ENCODE results near the gene KRT37.
"Not testable (repeated sequence)": the region's sequence is repeated elsewhere in the genome, so short reads cannot be mapped to it uniquely, and the experiment has no call there.

The KRT37 gene

DNA sequence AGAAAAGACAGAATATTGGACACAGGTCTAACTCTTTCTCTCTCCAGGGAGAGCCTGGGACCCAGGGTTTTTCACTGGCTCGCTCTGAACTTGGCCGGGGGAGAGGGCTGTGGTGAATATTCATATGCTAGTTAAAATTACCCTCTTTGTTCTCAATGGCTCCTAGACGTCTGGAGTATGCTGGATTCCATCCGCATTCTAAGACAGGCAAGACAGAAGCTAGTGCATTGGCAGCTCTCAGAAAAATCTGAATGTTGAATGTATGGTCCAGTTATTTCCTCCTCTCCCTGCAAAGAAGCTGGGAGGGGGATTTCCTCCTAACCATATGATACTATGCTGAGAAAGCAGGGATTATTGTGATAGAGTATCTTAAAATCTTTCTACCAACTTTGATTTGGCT is 36.7 kb downstream of the KRT37 start:
- no peak overlapping the region for H4K8ac ChIP-seq (ENCODE audit: low read depth, low read length)
- no peak overlapping the region for H3K4me2 ChIP-seq (ENCODE audit: low read length)
- H3K18ac ChIP-seq (ENCODE audit: low read length), result no peak overlapping the region
- no peak overlapping the region for H3K9ac ChIP-seq (ENCODE audit: low read length)
- no peak for DNase-seq
- H3K79me1 ChIP-seq (ENCODE audit: low read length), result no peaks in the 10 kb centered on the region
- no peak overlapping the region for H2BK120ac ChIP-seq (ENCODE audit: low read depth, low read length)
- no CpG with 5 or more reads among the region's 4 CpGs for whole genome bisulfite sequencing (ENCODE audit: extremely low coverage, insufficient coverage, low lambda C conversion rate)
- H3K27me3 ChIP-seq (ENCODE audit: insufficient read depth, low read length, poor library complexity), result no peaks in the 10 kb centered on the region
- no peak overlapping the region for H3K4me3 ChIP-seq (ENCODE audit: low read length)
- no peak overlapping the region for H3K4ac ChIP-seq (ENCODE audit: low read depth, low read length)
- no peak overlapping the region for H2BK5ac ChIP-seq (ENCODE audit: low read length)
- H3K79me2 ChIP-seq (ENCODE audit: control insufficient read depth, insufficient read depth, low read length), result no peaks in the 10 kb centered on the region
- no peak overlapping the region for H3K23ac ChIP-seq (ENCODE audit: low read length)
- no peak overlapping the region for H2BK15ac ChIP-seq (replicated peaks; ENCODE audit: low read depth)
- no peaks in the 10 kb centered on the region for H3K4me1 ChIP-seq (ENCODE audit: control insufficient read depth, low read depth, low read length)
- H2AK5ac ChIP-seq (ENCODE audit: low read length), result no peak overlapping the region
- H3K27ac ChIP-seq (ENCODE audit: low read depth, low read length), result no peak overlapping the region
- no peak overlapping the region for H3K56ac ChIP-seq (ENCODE audit: low read length)
- no peaks in the 10 kb centered on the region for H3K36me3 ChIP-seq (ENCODE audit: control insufficient read depth, insufficient read depth, low read length)
- H4K5ac ChIP-seq (ENCODE audit: low read length), result no peak overlapping the region

DNA sequence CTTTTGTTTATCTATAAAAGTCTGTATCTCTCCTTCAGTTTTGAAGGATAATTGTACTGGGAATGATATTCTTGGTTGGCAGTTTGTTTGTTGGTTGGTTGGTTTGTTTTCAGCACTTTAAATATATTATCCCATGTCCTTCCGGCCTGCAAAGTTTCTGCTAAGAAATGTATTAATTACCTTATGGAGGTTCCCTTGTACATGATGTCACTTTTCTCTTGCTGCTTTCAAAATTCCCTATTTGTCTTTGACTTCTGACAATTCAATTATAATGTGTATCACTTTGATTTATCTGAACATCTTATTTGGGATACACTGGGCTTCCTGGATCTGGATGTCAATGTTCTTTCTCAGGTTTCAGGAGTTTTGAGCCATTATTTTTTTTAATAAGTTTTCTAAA is 38.2 kb downstream of the KRT37 start:
- H4K8ac ChIP-seq (ENCODE audit: low read depth, low read length), result no peak overlapping the region
- no peak overlapping the region for H3K4me2 ChIP-seq (ENCODE audit: low read length)
- no peak overlapping the region for H3K23ac ChIP-seq (ENCODE audit: low read length)
- no peaks in the 10 kb centered on the region for H3K4me1 ChIP-seq (ENCODE audit: control insufficient read depth, low read depth, low read length)
- no peak overlapping the region for H2BK120ac ChIP-seq (ENCODE audit: low read depth, low read length)
- H2AK5ac ChIP-seq (ENCODE audit: low read length), result no peak overlapping the region
- H3K79me2 ChIP-seq (ENCODE audit: control insufficient read depth, insufficient read depth, low read length), result no peaks in the 10 kb centered on the region
- WGBS (ENCODE audit: extremely low coverage, insufficient coverage, low lambda C conversion rate), result no CpG with 5 or more reads among the region's 1 CpG
- H3K56ac ChIP-seq (ENCODE audit: low read length), result no peak overlapping the region
- no peak overlapping the region for H2BK15ac ChIP-seq (replicated peaks; ENCODE audit: low read depth)
- DNase-seq, result no peak
- no peak overlapping the region for H3K9ac ChIP-seq (ENCODE audit: low read length)
- H2BK5ac ChIP-seq (ENCODE audit: low read length), result no peak overlapping the region
- H3K4ac ChIP-seq (ENCODE audit: low read depth, low read length), result no peak overlapping the region
- no peaks in the 10 kb centered on the region for H3K79me1 ChIP-seq (ENCODE audit: low read length)
- no peak overlapping the region for H4K5ac ChIP-seq (ENCODE audit: low read length)
- no peaks in the 10 kb centered on the region for H3K36me3 ChIP-seq (ENCODE audit: control insufficient read depth, insufficient read depth, low read length)
- no peak overlapping the region for H3K4me3 ChIP-seq (ENCODE audit: low read length)
- no peak overlapping the region for H3K18ac ChIP-seq (ENCODE audit: low read length)
- H3K27ac ChIP-seq (ENCODE audit: low read depth, low read length), result no peak overlapping the region
- no peaks in the 10 kb centered on the region for H3K27me3 ChIP-seq (ENCODE audit: insufficient read depth, low read length, poor library complexity)

DNA sequence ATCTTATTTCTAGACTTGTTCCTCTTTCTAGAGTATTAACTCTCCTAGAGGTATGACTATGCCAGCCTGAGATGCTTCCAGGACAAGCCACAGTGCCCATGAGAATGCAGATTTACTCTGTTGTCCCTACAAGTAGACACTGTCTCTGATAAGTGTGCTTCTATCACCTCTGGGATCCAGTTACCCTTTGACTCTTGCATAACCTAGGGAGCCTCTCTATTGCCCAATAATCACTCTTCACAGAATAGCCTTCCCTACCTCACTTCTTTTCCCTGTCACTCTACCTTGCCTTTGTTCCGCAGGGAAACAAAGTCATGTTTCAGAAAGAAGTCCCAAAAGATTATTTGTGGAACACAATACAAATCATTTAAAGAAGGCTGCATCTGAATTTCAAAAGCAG is 40.7 kb downstream of the KRT37 start:
- Histone ChIP-seq H3K23ac (ENCODE audit: low read length) (no peak overlapping the region), H3K79me1 (ENCODE audit: low read length) (no peaks in the 10 kb centered on the region), H2BK120ac (ENCODE audit: low read depth, low read length) (no peak overlapping the region), H3K4me1 (ENCODE audit: control insufficient read depth, low read depth, low read length) (no peaks in the 10 kb centered on the region), H3K4ac (ENCODE audit: low read depth, low read length) (no peak overlapping the region), H3K4me2 (ENCODE audit: low read length) (no peak overlapping the region), H3K56ac (ENCODE audit: low read length) (no peak overlapping the region), H3K4me3 (ENCODE audit: low read length) (no peak overlapping the region), H2BK15ac (replicated peaks; ENCODE audit: low read depth) (no peak overlapping the region), H3K18ac (ENCODE audit: low read length) (no peak overlapping the region), H3K27me3 (ENCODE audit: insufficient read depth, low read length, poor library complexity) (no peaks in the 10 kb centered on the region), H3K9ac (ENCODE audit: low read length) (no peak overlapping the region), H4K5ac (ENCODE audit: low read length) (no peak overlapping the region), H2BK5ac (ENCODE audit: low read length) (no peak overlapping the region), H3K79me2 (ENCODE audit: control insufficient read depth, insufficient read depth, low read length) (no peaks in the 10 kb centered on the region), H3K36me3 (ENCODE audit: control insufficient read depth, insufficient read depth, low read length) (no peaks in the 10 kb centered on the region), H4K8ac (ENCODE audit: low read depth, low read length) (no peak overlapping the region), H3K27ac (ENCODE audit: low read depth, low read length) (no peak overlapping the region), H2AK5ac (ENCODE audit: low read length) (no peak overlapping the region)
- WGBS (ENCODE audit: extremely low coverage, insufficient coverage, low lambda C conversion rate), result no CpG with 5 or more reads among the region's 1 CpG
- no peak for DNase-seq

DNA sequence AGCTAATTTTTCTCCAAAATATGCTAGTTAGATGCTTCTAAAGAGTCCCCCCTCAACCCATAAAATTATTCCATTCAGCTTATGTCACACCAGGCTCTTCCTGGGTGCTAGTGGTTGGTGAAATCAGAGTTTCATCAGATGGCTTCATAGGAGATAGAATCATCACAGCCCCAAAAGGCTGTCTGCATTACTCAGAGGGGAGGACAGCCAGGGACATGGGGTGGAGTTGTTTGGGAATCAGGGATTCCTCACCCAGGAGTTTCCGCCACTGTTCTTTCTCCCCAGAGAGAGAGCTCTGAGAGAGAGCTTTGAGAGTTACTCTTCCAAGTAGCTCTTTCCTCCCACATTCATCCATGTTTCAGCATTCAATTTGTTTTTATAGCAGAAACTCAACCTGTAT is 42.0 kb downstream of the KRT37 start:
- H3K4me3 ChIP-seq (ENCODE audit: low read length), result no peak overlapping the region
- no peaks in the 10 kb centered on the region for H3K79me2 ChIP-seq (ENCODE audit: control insufficient read depth, insufficient read depth, low read length)
- no peaks in the 10 kb centered on the region for H3K36me3 ChIP-seq (ENCODE audit: control insufficient read depth, insufficient read depth, low read length)
- H3K18ac ChIP-seq (ENCODE audit: low read length), result no peak overlapping the region
- H3K27me3 ChIP-seq (ENCODE audit: insufficient read depth, low read length, poor library complexity), result no peaks in the 10 kb centered on the region
- no peak overlapping the region for H3K4ac ChIP-seq (ENCODE audit: low read depth, low read length)
- no peak overlapping the region for H3K23ac ChIP-seq (ENCODE audit: low read length)
- no peak overlapping the region for H3K27ac ChIP-seq (ENCODE audit: low read depth, low read length)
- no peak overlapping the region for H3K9ac ChIP-seq (ENCODE audit: low read length)
- H2BK5ac ChIP-seq (ENCODE audit: low read length), result no peak overlapping the region
- no peak overlapping the region for H3K56ac ChIP-seq (ENCODE audit: low read length)
- H2BK15ac ChIP-seq (replicated peaks; ENCODE audit: low read depth), result no peak overlapping the region
- no peak overlapping the region for H4K8ac ChIP-seq (ENCODE audit: low read depth, low read length)
- H2BK120ac ChIP-seq (ENCODE audit: low read depth, low read length), result no peak overlapping the region
- H3K79me1 ChIP-seq (ENCODE audit: low read length), result no peaks in the 10 kb centered on the region
- DNase-seq, result no peak
- no CpG with 5 or more reads among the region's 1 CpG for WGBS (ENCODE audit: extremely low coverage, insufficient coverage, low lambda C conversion rate)
- no peak overlapping the region for H2AK5ac ChIP-seq (ENCODE audit: low read length)
- H3K4me2 ChIP-seq (ENCODE audit: low read length), result no peak overlapping the region
- no peaks in the 10 kb centered on the region for H3K4me1 ChIP-seq (ENCODE audit: control insufficient read depth, low read depth, low read length)
- no peak overlapping the region for H4K5ac ChIP-seq (ENCODE audit: low read length)

DNA sequence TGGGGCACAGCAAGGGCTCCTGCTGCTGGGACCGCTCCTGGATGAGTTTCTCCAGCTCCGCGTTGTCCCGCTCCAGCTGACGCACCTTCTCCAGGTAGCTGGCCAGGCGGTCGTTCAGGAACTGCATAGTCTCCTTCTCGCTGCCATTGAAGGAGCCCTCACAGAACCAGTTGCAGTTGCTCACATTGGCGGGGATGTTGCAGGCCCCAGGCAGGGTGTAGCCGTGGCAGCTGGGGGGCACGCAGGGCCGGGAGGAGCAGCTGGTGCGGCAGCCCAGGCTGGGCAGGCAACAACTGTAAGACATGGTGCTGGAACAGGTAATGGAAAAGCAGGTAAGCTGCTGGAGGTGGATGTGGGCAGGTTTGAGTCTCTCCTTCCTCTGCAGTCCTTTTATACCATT is 42.4 kb downstream of the KRT37 start, which contains the start of gene KRT34:
Gene KRT34 (minus strand): TSS at position 364 of the 400 bp plus-strand sequence. CDS start 60 bp downstream, at position 304.
- not testable (repeated sequence) for H2BK120ac ChIP-seq (ENCODE audit: low read depth, low read length); H4K8ac ChIP-seq (ENCODE audit: low read depth, low read length); H3K4ac ChIP-seq (ENCODE audit: low read depth, low read length); H4K5ac ChIP-seq (ENCODE audit: low read length); H3K36me3 ChIP-seq (ENCODE audit: control insufficient read depth, insufficient read depth, low read length); H3K9ac ChIP-seq (ENCODE audit: low read length); H3K79me1 ChIP-seq (ENCODE audit: low read length); H2BK5ac ChIP-seq (ENCODE audit: low read length); H3K79me2 ChIP-seq (ENCODE audit: control insufficient read depth, insufficient read depth, low read length); H2BK15ac ChIP-seq (replicated peaks; ENCODE audit: low read depth); H3K4me3 ChIP-seq (ENCODE audit: low read length); DNase-seq; H3K27ac ChIP-seq (ENCODE audit: low read depth, low read length); H2AK5ac ChIP-seq (ENCODE audit: low read length); H3K23ac ChIP-seq (ENCODE audit: low read length); H3K4me1 ChIP-seq (ENCODE audit: control insufficient read depth, low read depth, low read length); H3K18ac ChIP-seq (ENCODE audit: low read length); H3K4me2 ChIP-seq (ENCODE audit: low read length); H3K56ac ChIP-seq (ENCODE audit: low read length); H3K27me3 ChIP-seq (ENCODE audit: insufficient read depth, low read length, poor library complexity)
- no CpG with 5 or more reads among the region's 13 CpGs for WGBS (ENCODE audit: extremely low coverage, insufficient coverage, low lambda C conversion rate)

DNA sequence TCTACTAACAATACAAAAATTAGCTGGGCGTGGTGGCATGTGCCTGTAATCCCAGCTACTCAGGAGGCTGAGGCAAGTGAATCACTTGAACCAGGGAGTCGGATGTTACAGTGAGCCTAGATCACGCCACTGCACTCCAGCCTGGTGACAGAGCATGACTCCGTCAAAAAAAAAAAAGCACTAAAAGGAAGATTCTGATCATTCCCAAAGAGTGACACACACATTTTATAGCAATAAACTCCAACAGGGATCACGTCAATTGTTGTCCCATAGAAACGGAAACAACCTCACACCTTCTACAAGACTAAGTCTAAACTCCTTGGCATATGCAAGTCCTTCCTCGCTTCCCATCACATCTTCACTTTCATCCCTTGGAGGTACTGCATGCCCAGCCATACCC is 44.3 kb downstream of the KRT37 start:
- not testable (repeated sequence) for H3K27ac ChIP-seq (ENCODE audit: low read depth, low read length); H3K23ac ChIP-seq (ENCODE audit: low read length); H4K5ac ChIP-seq (ENCODE audit: low read length); DNase-seq; H4K8ac ChIP-seq (ENCODE audit: low read depth, low read length); H3K4ac ChIP-seq (ENCODE audit: low read depth, low read length); H3K4me3 ChIP-seq (ENCODE audit: low read length); H2BK5ac ChIP-seq (ENCODE audit: low read length); H3K9ac ChIP-seq (ENCODE audit: low read length); H3K4me1 ChIP-seq (ENCODE audit: control insufficient read depth, low read depth, low read length); H2BK15ac ChIP-seq (replicated peaks; ENCODE audit: low read depth); H3K18ac ChIP-seq (ENCODE audit: low read length); H2BK120ac ChIP-seq (ENCODE audit: low read depth, low read length); H3K79me1 ChIP-seq (ENCODE audit: low read length); H3K4me2 ChIP-seq (ENCODE audit: low read length); H3K36me3 ChIP-seq (ENCODE audit: control insufficient read depth, insufficient read depth, low read length); H2AK5ac ChIP-seq (ENCODE audit: low read length); H3K56ac ChIP-seq (ENCODE audit: low read length); H3K79me2 ChIP-seq (ENCODE audit: control insufficient read depth, insufficient read depth, low read length); H3K27me3 ChIP-seq (ENCODE audit: insufficient read depth, low read length, poor library complexity)
- no CpG with 5 or more reads among the region's 7 CpGs for WGBS (ENCODE audit: extremely low coverage, insufficient coverage, low lambda C conversion rate)

Data from mesendoderm (in vitro differentiated cells).